ENCODE data around the gene WDR73.

WDR73 gene

GRCh38 chr15:84600687-84601554 is 53.2 kb downstream of the WDR73 start, which contains the start of gene ZSCAN2:
ZSCAN2 (plus strand) TSS chr15:84601009; CDS start chr15:84603928, 2,919 bp downstream.
- DNase-seq (ENCODE audit: low spot score), result peak; percentile 94
- no peak for TF ChIP-seq CTCF (IDR thresholded peaks at IDR 0.05; ENCODE audit: extremely low read depth, insufficient read depth, missing control alignments)
- in situ Hi-C loops (cut with MboI; ENCODE audit: low pct_unique_long_range_greater_than_20kb, low sequenced_read_pairs, unreplicated experiment), result no loop called here

- peak; percentile 42 for DNase-seq (ENCODE audit: low spot score)
- TF ChIP-seq CTCF (IDR thresholded peaks at IDR 0.05; ENCODE audit: extremely low read depth, insufficient read depth, missing control alignments), result no peak
- in situ Hi-C loops (cut with MboI; ENCODE audit: low pct_unique_long_range_greater_than_20kb, low sequenced_read_pairs, unreplicated experiment), result no loop called here
Measured at GRCh38 chr15:84600331-84600686, 53.8 kb downstream of the WDR73 start.

- DNase-seq (ENCODE audit: low spot score), result no peak
- TF ChIP-seq CTCF (IDR thresholded peaks at IDR 0.05; ENCODE audit: extremely low read depth, insufficient read depth, missing control alignments), result no peak
- in situ Hi-C loops (cut with MboI; ENCODE audit: low pct_unique_long_range_greater_than_20kb, low sequenced_read_pairs, unreplicated experiment), result no loop called here
Measured at GRCh38 chr15:84599906-84600305, 54.2 kb downstream of the WDR73 start.

GRCh38 chr15:84598993-84599392 is 55.1 kb downstream of the WDR73 start:
- in situ Hi-C loops (cut with MboI; ENCODE audit: low pct_unique_long_range_greater_than_20kb, low sequenced_read_pairs, unreplicated experiment), result no loop called here
- peak; percentile 50 for DNase-seq (ENCODE audit: low spot score)
- peak; percentile 66 for TF ChIP-seq CTCF (IDR thresholded peaks at IDR 0.05; ENCODE audit: extremely low read depth, insufficient read depth, missing control alignments)

GRCh38 chr15:84598250-84598649 is 55.8 kb downstream of the WDR73 start:
- peak; percentile 74 for DNase-seq (ENCODE audit: low spot score)
- TF ChIP-seq CTCF (IDR thresholded peaks at IDR 0.05; ENCODE audit: extremely low read depth, insufficient read depth, missing control alignments), result no peak
- in situ Hi-C loops (cut with MboI; ENCODE audit: low pct_unique_long_range_greater_than_20kb, low sequenced_read_pairs, unreplicated experiment), result no loop called here

GRCh38 chr15:84597296-84597695 is 56.8 kb downstream of the WDR73 start:
- in situ Hi-C loops (cut with MboI; ENCODE audit: low pct_unique_long_range_greater_than_20kb, low sequenced_read_pairs, unreplicated experiment), result no loop called here
- no peak for TF ChIP-seq CTCF (IDR thresholded peaks at IDR 0.05; ENCODE audit: extremely low read depth, insufficient read depth, missing control alignments)
- DNase-seq (ENCODE audit: low spot score), result no peak

Measured in GM13977 (cell line).